Measurements from ENCODE around the gene ACTMAP. TPM values are rescaled to one million over a fixed set of nuclear protein-coding genes. Genes with fewer than 3 reads are reported as not detected.

Gene ACTMAP
- total RNA-seq: 2.5 and 2.8 TPM in 2 replicates

GRCh38 chr19:40750058-40750873 lies at the start of gene ACTMAP:
Gene ACTMAP, minus strand, starts transcription at chr19:40750477. Its CDS starts 674 bp downstream, at chr19:40749803.

GRCh38 chr19:40798683-40799557 lies 48.6 kb upstream of the ACTMAP start, which contains the start of gene EGLN2:
Gene EGLN2, plus strand, starts transcription at chr19:40799191. Its CDS starts 1,382 bp downstream, at chr19:40800573.

GRCh38 chr19:40777937-40778705 lies 27.8 kb upstream of the ACTMAP start, which contains the start of gene RAB4B:
Gene RAB4B, plus strand, starts transcription at chr19:40778247. Its CDS starts 129 bp downstream, at chr19:40778376.

GRCh38 chr19:40774916-40775631 lies 24.8 kb upstream of the ACTMAP start, which contains the start of gene MIA:
Gene MIA, plus strand, starts transcription at chr19:40775521. Its CDS starts 22 bp downstream, at chr19:40775543.

GRCh38 chr19:40750874-40751537 lies 729 bp upstream of the ACTMAP start, which contains the start of gene SNRPA:
Gene SNRPA, plus strand, starts transcription at chr19:40751203. Its CDS starts 206 bp downstream, at chr19:40751409.

DNA sequence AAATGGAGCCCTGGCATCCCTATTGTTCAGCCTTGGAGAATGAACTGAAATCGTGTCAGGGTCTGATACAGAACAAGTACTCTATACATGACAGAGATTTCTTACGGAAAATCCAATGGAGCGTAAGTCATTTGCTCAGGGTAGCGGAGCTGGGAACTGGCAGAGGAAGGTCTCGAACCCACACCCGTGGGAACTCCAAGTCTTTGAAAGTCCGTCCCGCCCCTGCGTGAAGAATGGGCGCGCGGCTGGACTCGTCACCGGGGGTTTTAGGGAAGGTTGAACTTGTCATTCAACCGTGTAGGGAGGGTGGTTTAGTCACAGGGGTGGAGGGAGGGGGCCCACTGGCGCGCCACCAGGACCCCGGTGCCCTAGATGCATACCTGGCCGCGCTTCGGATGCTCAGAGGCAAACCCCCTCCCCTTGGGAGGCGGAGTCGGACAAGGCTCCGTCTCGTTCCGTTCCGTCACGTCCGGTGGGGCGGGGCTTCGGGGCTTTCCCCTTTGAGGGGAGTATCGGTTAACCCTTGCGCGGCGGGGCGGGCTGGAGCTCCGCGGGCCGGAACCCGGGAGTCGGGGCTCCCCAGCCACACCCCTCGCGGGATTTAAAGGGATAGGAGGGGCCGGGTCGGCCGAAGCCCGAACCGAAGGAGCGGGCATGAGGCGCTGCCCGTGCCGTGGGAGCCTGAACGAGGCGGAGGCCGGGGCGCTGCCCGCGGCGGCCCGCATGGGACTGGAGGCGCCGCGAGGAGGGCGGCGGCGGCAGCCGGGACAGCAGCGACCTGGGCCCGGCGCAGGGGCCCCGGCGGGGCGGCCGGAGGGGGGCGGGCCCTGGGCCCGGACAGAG lies 33.6 kb downstream of the ACTMAP start, which contains the start of the genes COQ8B and ITPKC:
Gene COQ8B, minus strand, starts transcription at position 405 of the 843 bp plus-strand sequence. CDS start 2,254 bp downstream, outside the sequence.
Gene ITPKC, plus strand, starts transcription at position 631 of the 843 bp plus-strand sequence. Its CDS starts 24 bp downstream, at position 655.

Other genes starting within 250 kb of the ACTMAP start
- 82.3 and 82.8 TPM in 2 replicates for gene SHKBP1, start 173.6 kb downstream of the ACTMAP start, total RNA-seq
- 77.5 and 90.4 TPM in 2 replicates for gene LTBP4, start 149.1 kb downstream of the ACTMAP start, total RNA-seq
- gene NUMBL, start 59.8 kb downstream of the ACTMAP start, total RNA-seq: 18.9 and 19.9 TPM in 2 replicates
- 18.1 and 43.4 TPM in 2 replicates for gene COQ8B, start 33.6 kb downstream of the ACTMAP start, total RNA-seq
- 40.4 and 44.4 TPM in 2 replicates for gene ITPKC, start 33.4 kb downstream of the ACTMAP start, total RNA-seq
- 111 and 151 TPM in 2 replicates for gene SNRPA, start 726 bp upstream of the ACTMAP start, total RNA-seq
- gene MIA, start 25.0 kb upstream of the ACTMAP start, total RNA-seq: 0.88 and 0.92 TPM in 2 replicates
- 23.0 and 30.3 TPM in 2 replicates for gene RAB4B, start 27.8 kb upstream of the ACTMAP start, total RNA-seq
- gene EGLN2, start 48.7 kb upstream of the ACTMAP start, total RNA-seq: 66.5 and 80.6 TPM in 2 replicates
- gene CYP2A6, start 100.0 kb upstream of the ACTMAP start, total RNA-seq: not detected in 2 replicates
- not detected in 2 replicates for gene CYP2A7, start 131.8 kb upstream of the ACTMAP start, total RNA-seq
- not detected in 2 replicates for gene CYP2B6, start 240.8 kb upstream of the ACTMAP start, total RNA-seq

Measured in airway epithelial cell (primary cell).